ENCODE data around the gene ADGRA1. TPM values are rescaled to one million over a fixed set of nuclear protein-coding genes. Genes with fewer than 3 reads are reported as not detected.

Gene ADGRA1
- total RNA-seq, 2 donors from 2014 or later: 0.24 to 1.0 TPM

DNA sequence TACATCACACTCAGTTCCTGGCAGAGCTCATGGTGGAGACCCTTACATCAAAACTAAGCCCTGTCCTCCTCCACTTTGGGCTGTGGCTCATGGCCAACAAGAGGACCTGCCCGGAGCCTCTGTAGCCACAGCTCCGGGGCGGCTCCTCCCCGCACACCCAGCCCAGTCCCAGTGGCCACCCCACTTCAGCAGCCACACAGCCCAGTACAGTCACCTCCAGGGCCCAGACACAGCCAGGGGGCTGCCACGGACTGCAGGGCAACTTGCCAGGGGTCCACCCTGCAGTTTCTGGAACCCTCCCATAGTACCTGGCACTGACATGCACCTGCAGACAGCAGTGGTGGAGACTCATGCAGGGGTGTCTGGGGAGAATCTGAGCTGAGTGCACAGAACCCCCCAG lies 11.8 kb downstream of the ADGRA1 start:
- H3K9me3 ChIP-seq (ENCODE audit: control insufficient read depth, low read length): no peaks in the 10 kb centered on the region
- H3K4me3 ChIP-seq (ENCODE audit: low read length): no peak overlapping the region
- no peaks in the 10 kb centered on the region for H3K36me3 ChIP-seq (ENCODE audit: control insufficient read depth, insufficient read depth, low read length)
- H3K9ac ChIP-seq (ENCODE audit: extremely low read depth, low read length, poor library complexity, severe bottlenecking): no peak overlapping the region
- no peaks in the 10 kb centered on the region for H3K9me3 Mint-ChIP-seq
- H3K27ac Mint-ChIP-seq: no peak overlapping the region
- H3K4me1 ChIP-seq (ENCODE audit: control insufficient read depth, insufficient read depth, low read length): no peaks in the 10 kb centered on the region
- peaks cover 5% of the 10 kb centered on the region for H3K27me3 Mint-ChIP-seq (ENCODE audit: insufficient read depth)
- no peak for TF ChIP-seq CTCF (conservative IDR thresholded peaks at IDR 0.05)
- no peaks in the 10 kb centered on the region for H3K36me3 Mint-ChIP-seq (ENCODE audit: low read depth)
- WGBS, 2 experiments (ENCODE audit: insufficient coverage in 1 of 2, insufficient read length in 1 of 2): 96 to 100% methylated on average over 1 to 5 of the region's 5 CpGs
- no peak for DNase-seq
- H3K27me3 ChIP-seq (ENCODE audit: control insufficient read depth, insufficient read depth, low read length, poor library complexity, severe bottlenecking): no peaks in the 10 kb centered on the region
- no peak overlapping the region for H3K4me3 Mint-ChIP-seq
- H3K4me1 Mint-ChIP-seq: no peaks in the 10 kb centered on the region
- no peak overlapping the region for H3K27ac ChIP-seq (ENCODE audit: low read depth, low read length)

GRCh38 chr10:133100186-133100585 lies 12.5 kb downstream of the ADGRA1 start:
- no peaks in the 10 kb centered on the region for H3K4me1 ChIP-seq (ENCODE audit: control insufficient read depth, insufficient read depth, low read length)

GRCh38 chr10:133100706-133101415 lies 13.1 kb downstream of the ADGRA1 start:
- DNase-seq: peak; percentile 98
- no peaks in the 10 kb centered on the region for H3K4me1 ChIP-seq (ENCODE audit: control insufficient read depth, insufficient read depth, low read length)
- no peak overlapping the region for H3K27ac ChIP-seq (ENCODE audit: low read depth, low read length)
- TF ChIP-seq CTCF (conservative IDR thresholded peaks at IDR 0.05): no peak
- Mint-ChIP-seq H3K36me3 (ENCODE audit: low read depth) (no peaks in the 10 kb centered on the region), H3K9me3 (no peaks in the 10 kb centered on the region), H3K27me3 (ENCODE audit: insufficient read depth) (peaks cover 5% of the 10 kb centered on the region), H3K4me1 (no peaks in the 10 kb centered on the region), H3K27ac (no peak overlapping the region), H3K4me3 (no peak overlapping the region)
- no peaks in the 10 kb centered on the region for H3K36me3 ChIP-seq (ENCODE audit: control insufficient read depth, insufficient read depth, low read length)
- H3K9ac ChIP-seq (ENCODE audit: extremely low read depth, low read length, poor library complexity, severe bottlenecking): no peak overlapping the region
- 45 to 57% methylated on average over 25 to 37 of the region's 37 CpGs for WGBS, 2 experiments (ENCODE audit: insufficient coverage in 1 of 2, insufficient read length in 1 of 2)
- no peak overlapping the region for H3K4me3 ChIP-seq (ENCODE audit: low read length)
- no peaks in the 10 kb centered on the region for H3K27me3 ChIP-seq (ENCODE audit: control insufficient read depth, insufficient read depth, low read length, poor library complexity, severe bottlenecking)
- no peaks in the 10 kb centered on the region for H3K9me3 ChIP-seq (ENCODE audit: control insufficient read depth, low read length)

More at GRCh38 chr10:133100186-133100585, 12.5 kb downstream of the ADGRA1 start:
- Histone ChIP-seq H3K27ac (ENCODE audit: low read depth, low read length) (no peak overlapping the region), H3K9ac (ENCODE audit: extremely low read depth, low read length, poor library complexity, severe bottlenecking) (no peak overlapping the region), H3K9me3 (ENCODE audit: control insufficient read depth, low read length) (no peaks in the 10 kb centered on the region), H3K27me3 (ENCODE audit: control insufficient read depth, insufficient read depth, low read length, poor library complexity, severe bottlenecking) (no peaks in the 10 kb centered on the region), H3K4me3 (ENCODE audit: low read length) (no peak overlapping the region), H3K36me3 (ENCODE audit: control insufficient read depth, insufficient read depth, low read length) (no peaks in the 10 kb centered on the region)
- TF ChIP-seq CTCF (conservative IDR thresholded peaks at IDR 0.05): no peak
- DNase-seq: no peak
- Mint-ChIP-seq H3K27ac (no peak overlapping the region), H3K36me3 (ENCODE audit: low read depth) (no peaks in the 10 kb centered on the region), H3K4me1 (no peaks in the 10 kb centered on the region), H3K9me3 (no peaks in the 10 kb centered on the region), H3K27me3 (ENCODE audit: insufficient read depth) (peaks cover 5% of the 10 kb centered on the region), H3K4me3 (no peak overlapping the region)
- WGBS, 2 experiments (ENCODE audit: insufficient coverage in 1 of 2, insufficient read length in 1 of 2): 93 to 100% methylated on average over 10 to 24 of the region's 24 CpGs

All from endodermal cell (in vitro differentiated cells).